ENCODE measurements around the gene TMC3.

GRCh38 chr15:81314378-81314777, 59.6 kb downstream of the TMC3 start:
- TF ChIP-seq CTCF (IDR thresholded peaks at IDR 0.05; ENCODE audit: low read depth, low read length, missing input control): no peak
- TF ChIP-seq ZBTB33 (IDR thresholded peaks at IDR 0.05): no peak
- no peak for TF ChIP-seq RXRA (IDR thresholded peaks at IDR 0.05)
- no peak for TF ChIP-seq TAF1 (conservative IDR thresholded peaks at IDR 0.05)
- TF ChIP-seq GABPA (IDR thresholded peaks at IDR 0.05 in 1 of 2, conservative IDR thresholded peaks at IDR 0.05 in 1 of 2): no peak
